HG03575 (cell line): Measurements from ENCODE around the gene CCR1.

Experiments
- ATAC-seq: cut with Tn5 transposase; IDR thresholded peaks from one replicate; pipeline ENCODE4 v1.9.1; 2021; ENCODE audit not compliant: unreplicated experiment, insufficient number of reproducible peaks, low FRiP score; ENCODE audit errors: extremely low read depth

Gene CCR1

GRCh38 chr3:46208167-46208704, at the start of gene CCR1:
Gene CCR1 (minus strand): TSS chr3:46208313. CDS start chr3:46204313, 4,000 bp downstream.
- no peak for ATAC-seq

GRCh38 chr3:46252980-46253379, 44.9 kb upstream of the CCR1 start:
- no peak for ATAC-seq

GRCh38 chr3:46245146-46245545, 37.0 kb upstream of the CCR1 start:
- no peak for ATAC-seq

GRCh38 chr3:46243560-46243959, 35.4 kb upstream of the CCR1 start:
- ATAC-seq, result no peak

GRCh38 chr3:46242120-46242519, 34.0 kb upstream of the CCR1 start, which contains the start of gene CCR3:
Gene CCR3 (plus strand): TSS chr3:46242460. CDS start chr3:46265159, 22,699 bp downstream.
- no peak for ATAC-seq

- ATAC-seq, result no peak
Measured at GRCh38 chr3:46239952-46240351, 31.8 kb upstream of the CCR1 start.

- ATAC-seq, result no peak
Measured at GRCh38 chr3:46239301-46239938, 31.3 kb upstream of the CCR1 start.

- no peak for ATAC-seq
Measured at GRCh38 chr3:46238386-46238785, 30.3 kb upstream of the CCR1 start.

GRCh38 chr3:46236294-46237054, 28.4 kb upstream of the CCR1 start:
- no peak for ATAC-seq

- ATAC-seq, result no peak
Measured at GRCh38 chr3:46235425-46235824, 27.3 kb upstream of the CCR1 start.

- no peak for ATAC-seq
Measured at GRCh38 chr3:46233194-46233593, 25.1 kb upstream of the CCR1 start.

GRCh38 chr3:46231323-46231722, 23.2 kb upstream of the CCR1 start:
- no peak for ATAC-seq

GRCh38 chr3:46228260-46229242, 20.4 kb upstream of the CCR1 start:
- no peak for ATAC-seq

- ATAC-seq, result no peak
Measured at GRCh38 chr3:46222435-46223161, 14.5 kb upstream of the CCR1 start.

- ATAC-seq, result no peak
Measured at GRCh38 chr3:46221938-46222337, 13.8 kb upstream of the CCR1 start.

GRCh38 chr3:46221391-46221790, 13.3 kb upstream of the CCR1 start:
- no peak for ATAC-seq

GRCh38 chr3:46218196-46218709, 10.1 kb upstream of the CCR1 start:
- no peak for ATAC-seq

GRCh38 chr3:46215810-46216414, 7.8 kb upstream of the CCR1 start:
- no peak for ATAC-seq
